Jurkat, Clone E6-1 (cell line): ENCODE data around the gene SFSWAP.
A peak's percentile ranks its signal among the peaks of the same experiment; 100 is the strongest.
"Not testable (repeated sequence)": the region's sequence is repeated elsewhere in the genome, so short reads cannot be mapped to it uniquely, and the experiment has no call there.

ENCODE experiments used
- DNase-seq: peaks from one replicate; pipeline ENCODE4 v3.0.0-alpha.2; 2011; ENCODE audit warnings: low read depth, low spot score
- H3K4me3 ChIP-seq: 2 replicates; pipeline ENCODE4 v1.5.1; 2011; ENCODE audit warnings: mild to moderate bottlenecking, low read length, control low read depth, moderate library complexity

Gene SFSWAP

DNA sequence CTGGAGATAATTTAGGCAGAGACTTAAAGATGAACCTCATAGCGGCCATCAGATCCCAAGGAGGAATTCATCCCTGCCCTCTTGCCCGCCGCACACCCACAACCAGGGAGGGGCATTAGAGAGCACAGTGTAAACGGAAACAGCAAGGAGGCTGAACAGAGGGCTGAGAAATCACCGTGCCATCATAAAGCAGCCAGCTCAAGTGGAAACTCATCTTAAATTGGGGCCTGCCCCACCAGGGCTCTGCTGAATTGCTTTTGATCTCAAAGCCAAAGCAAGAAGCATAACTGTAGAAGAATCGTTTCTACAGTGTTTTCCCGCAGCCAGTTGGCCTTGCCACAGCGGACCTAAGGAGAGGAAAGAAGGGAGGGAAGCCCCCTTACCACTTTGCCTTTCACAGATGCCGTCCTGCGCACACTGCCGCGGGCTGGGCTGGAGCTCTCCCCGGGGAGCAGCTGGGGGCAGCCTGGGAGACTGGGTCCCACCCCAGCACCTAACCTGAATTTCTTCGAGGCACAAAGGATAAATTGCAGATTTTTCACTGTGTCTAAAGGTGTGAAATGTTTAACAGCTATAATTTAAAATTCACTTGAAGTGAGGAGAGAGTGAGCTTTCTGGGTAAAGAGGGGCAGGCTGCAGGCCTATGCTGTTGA is 65.5 kb downstream of the SFSWAP start:
- peak overlapping the region; percentile 18 for H3K4me3 ChIP-seq

GRCh38 chr12:131777269-131777668 is 66.4 kb downstream of the SFSWAP start:
- not testable (repeated sequence) for DNase-seq

More for the DNA sequence above, 65.5 kb downstream of the SFSWAP start:
- peak; percentile 85 for DNase-seq

GRCh38 chr12:131779027-131779426 is 68.1 kb downstream of the SFSWAP start:
- DNase-seq = no peak

More at GRCh38 chr12:131777269-131777668, 66.4 kb downstream of the SFSWAP start:
- not testable (repeated sequence) for H3K4me3 ChIP-seq

DNA sequence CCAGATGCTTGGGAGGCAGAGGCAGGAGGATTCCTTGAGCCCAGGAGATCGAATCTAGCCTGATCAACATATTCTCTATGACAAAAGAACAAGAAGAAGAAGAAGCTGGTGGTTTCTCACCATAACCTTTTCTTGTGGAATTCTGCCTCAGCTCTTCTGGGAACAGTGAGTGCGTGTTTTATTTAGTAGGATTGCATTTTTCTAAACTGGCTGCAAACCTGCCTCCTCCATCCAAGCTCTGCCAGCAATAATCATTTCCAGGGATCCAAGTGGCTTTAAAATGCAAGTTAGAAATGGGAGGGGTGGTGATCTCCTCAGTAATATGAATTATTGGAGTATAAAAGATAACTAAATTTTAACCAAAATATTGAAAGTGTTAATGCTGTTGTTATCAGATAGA is 71.2 kb downstream of the SFSWAP start:
- no peak for DNase-seq
- no peak overlapping the region for H3K4me3 ChIP-seq

More at GRCh38 chr12:131779027-131779426, 68.1 kb downstream of the SFSWAP start:
- no peak overlapping the region for H3K4me3 ChIP-seq

DNA sequence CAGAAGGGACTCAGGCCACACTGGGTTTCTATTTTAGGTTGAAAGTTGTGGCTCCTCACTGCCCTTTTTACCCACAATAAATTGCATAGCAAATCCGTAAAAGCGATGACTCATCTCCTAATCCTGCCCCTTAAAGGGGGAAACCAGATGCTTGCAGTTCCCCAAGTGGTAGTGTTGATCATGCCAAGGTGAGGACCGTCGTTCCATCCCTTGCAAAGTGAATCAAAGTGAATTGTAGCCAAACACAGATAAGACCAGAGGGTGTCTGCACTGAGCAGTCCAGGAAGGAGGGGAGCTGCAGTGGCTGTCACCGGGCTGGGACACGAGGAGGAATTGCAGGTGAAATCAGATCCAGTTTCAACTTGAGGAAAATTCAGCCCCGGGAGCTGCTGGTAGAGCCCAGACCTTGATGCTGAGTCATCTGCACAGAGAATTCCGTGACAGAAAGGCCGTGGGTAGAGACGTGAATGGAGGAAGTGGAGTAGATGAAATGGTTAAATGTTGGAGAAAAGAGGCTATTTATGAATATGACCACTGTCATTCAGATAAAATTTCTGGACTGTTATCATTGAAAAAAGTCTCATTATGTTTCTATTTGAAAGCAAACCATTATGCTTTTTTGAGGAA is 73.1 kb downstream of the SFSWAP start:
- H3K4me3 ChIP-seq = no peak overlapping the region
- no peak for DNase-seq

DNA sequence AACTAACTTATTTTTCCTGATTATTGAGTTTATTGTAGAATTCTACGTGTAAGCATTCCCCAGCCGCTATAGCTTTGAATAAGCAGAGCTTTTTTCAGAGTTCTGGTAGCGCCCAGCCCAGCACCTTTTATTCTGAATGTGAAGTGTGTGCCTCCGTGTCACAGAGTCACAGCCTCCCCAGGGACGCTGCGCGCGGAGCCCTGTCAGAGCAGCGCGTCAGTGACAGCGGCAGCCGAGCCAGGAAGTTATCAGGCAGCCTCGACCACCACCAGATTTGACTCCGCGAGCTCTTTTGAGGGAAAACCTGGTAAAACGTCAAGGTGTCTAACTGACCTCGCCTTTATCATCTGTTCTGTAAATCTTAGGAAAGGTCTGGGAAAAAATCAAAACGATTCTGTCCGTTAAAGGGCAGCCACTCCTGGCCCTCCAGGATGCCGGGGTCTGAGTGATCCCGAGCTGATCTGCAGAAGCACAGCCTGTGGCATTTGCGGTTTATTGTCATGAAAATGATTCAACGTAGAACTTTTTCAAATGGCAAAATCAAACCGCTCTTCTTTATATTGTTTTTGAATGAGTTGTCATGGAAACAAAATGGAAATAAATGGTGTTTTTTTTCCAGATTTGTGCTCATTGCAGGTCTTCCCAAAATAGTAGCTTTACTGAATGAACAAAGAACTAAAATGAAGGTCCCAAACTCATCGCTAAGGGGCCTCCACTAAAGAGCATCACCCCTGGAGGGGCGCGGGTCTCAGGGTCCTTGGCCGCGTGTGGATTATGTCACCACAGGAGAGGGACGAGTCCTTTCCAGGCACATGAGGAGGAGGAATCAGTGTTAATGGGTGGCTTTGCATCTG is 74.2 kb downstream of the SFSWAP start:
- DNase-seq = no peak
- H3K4me3 ChIP-seq = no peak overlapping the region

- no peak for DNase-seq
- no peak overlapping the region for H3K4me3 ChIP-seq
Measured at GRCh38 chr12:131785763-131786330, 75.0 kb downstream of the SFSWAP start.

GRCh38 chr12:131786331-131786730 is 75.4 kb downstream of the SFSWAP start:
- no peak for DNase-seq
- H3K4me3 ChIP-seq = no peak overlapping the region

- DNase-seq = no peak
- H3K4me3 ChIP-seq = no peak overlapping the region
Measured at GRCh38 chr12:131787143-131787660, 76.3 kb downstream of the SFSWAP start.

GRCh38 chr12:131788070-131788469 is 77.2 kb downstream of the SFSWAP start:
- no peak overlapping the region for H3K4me3 ChIP-seq
- no peak for DNase-seq

DNA sequence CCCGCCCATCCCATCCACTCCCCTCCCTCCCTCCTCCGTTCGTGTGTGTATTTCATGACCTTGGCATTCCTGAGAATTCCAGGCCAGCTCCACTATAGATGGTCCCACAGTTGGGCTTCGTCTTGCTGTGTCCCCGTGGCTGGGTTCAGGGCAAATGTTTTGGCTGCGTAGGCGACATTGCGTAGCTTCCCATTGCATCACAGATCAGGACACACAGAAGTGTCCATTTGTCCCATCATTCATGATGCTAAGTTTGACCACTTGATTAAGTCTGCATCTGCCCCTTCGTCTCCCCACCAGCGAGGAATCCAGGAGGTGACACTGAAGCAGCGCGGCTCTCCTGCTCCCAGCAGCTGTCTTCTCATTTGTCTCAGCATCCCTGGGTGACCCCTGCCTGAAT is 78.7 kb downstream of the SFSWAP start:
- DNase-seq = no peak
- no peak overlapping the region for H3K4me3 ChIP-seq

GRCh38 chr12:131793243-131794022 is 82.5 kb downstream of the SFSWAP start:
- no peak overlapping the region for H3K4me3 ChIP-seq
- DNase-seq = no peak

GRCh38 chr12:131794061-131794460 is 83.2 kb downstream of the SFSWAP start:
- H3K4me3 ChIP-seq = no peak overlapping the region
- no peak for DNase-seq

GRCh38 chr12:131794573-131794972 is 83.7 kb downstream of the SFSWAP start:
- DNase-seq = no peak
- H3K4me3 ChIP-seq = no peak overlapping the region

DNA sequence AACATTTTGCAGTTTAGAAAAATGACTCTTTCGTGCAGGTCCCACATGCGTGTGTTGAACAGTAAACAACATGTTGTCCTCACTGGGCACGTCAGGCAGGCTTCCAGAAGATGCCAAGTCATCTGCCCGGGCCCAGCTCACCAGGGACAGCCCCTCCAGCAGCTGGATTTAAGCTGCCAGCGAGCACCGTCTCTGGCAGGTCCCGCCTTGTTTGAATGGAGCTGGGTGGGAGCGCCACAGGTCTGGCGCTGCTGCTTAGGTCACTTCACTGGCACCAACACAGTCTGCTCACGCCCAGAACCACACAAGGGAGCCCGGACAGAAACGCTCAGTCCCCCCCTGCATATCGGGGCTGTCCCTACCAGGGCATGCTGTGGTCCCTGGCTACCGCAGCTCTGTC is 84.2 kb downstream of the SFSWAP start:
- no peak for DNase-seq
- H3K4me3 ChIP-seq = no peak overlapping the region

- H3K4me3 ChIP-seq = no peak overlapping the region
- DNase-seq = no peak
Measured at GRCh38 chr12:131795690-131796410, 85.0 kb downstream of the SFSWAP start.

GRCh38 chr12:131796411-131796736 is 85.5 kb downstream of the SFSWAP start:
- H3K4me3 ChIP-seq = no peak overlapping the region

More at GRCh38 chr12:131796411-131796736, 85.5 kb downstream of the SFSWAP start:
- DNase-seq = no peak
